Iris pigment epithelial cell (primary cell): ENCODE results near the gene ALOX15.
"Not testable (repeated sequence)": the region's sequence is repeated elsewhere in the genome, so short reads cannot be mapped to it uniquely, and the experiment has no call there.

ENCODE experiments used
- DNase-seq: peaks from one replicate; pipeline ENCODE4 v3.0.0-alpha.2; 2011; ENCODE audit warnings: low read depth

ALOX15 gene

DNA sequence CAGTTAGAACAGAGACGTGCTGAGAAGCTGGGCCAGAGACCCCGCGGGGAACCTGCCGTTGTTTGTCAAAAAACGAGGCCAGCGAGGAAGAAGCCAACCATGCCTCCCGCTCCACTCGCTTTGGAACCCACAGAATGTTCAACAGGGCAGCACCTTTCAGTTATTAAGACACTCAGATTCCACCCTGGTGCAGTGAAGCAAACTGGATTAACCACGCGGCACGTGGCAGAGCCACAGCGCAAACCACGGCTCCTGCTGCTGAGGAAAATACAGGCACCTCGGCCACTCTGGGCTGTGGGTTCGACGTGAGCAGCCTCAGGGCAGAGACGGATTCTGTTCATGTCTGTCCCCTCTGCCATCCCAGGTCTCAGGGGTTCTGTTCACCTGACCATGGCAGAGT is 24.4 kb downstream of the ALOX15 start:
- no peak for DNase-seq

DNA sequence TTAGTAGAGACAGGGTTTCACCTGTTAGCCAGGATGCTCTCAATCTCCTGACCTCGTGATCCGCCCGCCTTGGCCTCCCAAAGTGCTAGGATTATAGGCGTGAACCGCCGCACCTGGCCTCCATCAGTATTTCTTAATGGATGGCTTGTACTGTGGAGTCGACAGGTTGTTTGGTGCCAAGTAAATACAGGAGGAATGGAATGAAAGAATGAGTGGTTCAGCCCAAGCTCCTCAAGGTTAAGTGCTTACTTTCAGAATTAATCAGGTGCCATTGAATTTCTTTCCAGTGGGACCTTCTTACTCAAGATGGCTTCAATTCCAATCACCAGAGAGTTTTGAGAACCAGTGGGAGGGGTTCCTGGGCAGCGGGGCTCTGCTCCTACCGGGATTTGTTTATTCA is 25.0 kb downstream of the ALOX15 start:
- DNase-seq: no peak

DNA sequence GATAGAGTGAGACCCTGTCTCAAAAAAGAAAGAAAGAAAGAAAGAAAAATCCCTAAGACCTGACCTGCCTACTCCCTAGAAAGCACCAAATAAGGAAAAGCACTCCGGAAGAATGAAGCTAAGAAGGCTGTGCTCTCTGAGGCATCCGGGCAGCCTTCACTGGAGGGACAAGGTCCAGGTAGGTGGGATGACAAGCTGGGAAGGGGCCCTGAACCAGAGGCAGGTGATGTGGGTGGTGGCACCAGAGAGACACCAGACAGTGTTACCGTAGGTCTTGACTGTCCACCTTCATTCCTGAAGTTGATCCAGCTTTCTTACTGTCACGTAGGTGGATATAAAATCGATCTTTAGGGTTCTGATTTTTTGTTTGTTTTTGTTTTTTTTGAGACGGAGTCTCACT is 30.8 kb downstream of the ALOX15 start:
- no peak for DNase-seq

DNA sequence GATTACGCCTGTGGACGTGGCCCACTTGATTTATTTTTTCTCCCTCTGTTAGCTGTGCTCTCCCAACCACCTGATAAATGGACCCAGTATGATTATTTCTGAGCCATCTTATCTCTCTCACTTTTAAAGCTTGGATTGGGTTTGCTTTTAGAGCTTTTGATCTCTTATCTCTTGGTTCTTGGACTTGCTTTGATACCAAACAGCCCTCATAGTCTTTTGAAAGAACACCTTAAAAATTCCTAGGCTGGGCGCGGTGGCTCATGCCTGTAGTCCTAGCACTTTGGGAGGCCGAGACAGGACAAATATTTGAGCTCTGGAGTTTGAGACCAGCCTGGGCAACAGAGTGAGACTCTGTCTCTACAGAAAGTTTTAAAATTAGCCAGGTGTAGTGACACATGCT is 31.3 kb downstream of the ALOX15 start:
- DNase-seq: no peak

DNA sequence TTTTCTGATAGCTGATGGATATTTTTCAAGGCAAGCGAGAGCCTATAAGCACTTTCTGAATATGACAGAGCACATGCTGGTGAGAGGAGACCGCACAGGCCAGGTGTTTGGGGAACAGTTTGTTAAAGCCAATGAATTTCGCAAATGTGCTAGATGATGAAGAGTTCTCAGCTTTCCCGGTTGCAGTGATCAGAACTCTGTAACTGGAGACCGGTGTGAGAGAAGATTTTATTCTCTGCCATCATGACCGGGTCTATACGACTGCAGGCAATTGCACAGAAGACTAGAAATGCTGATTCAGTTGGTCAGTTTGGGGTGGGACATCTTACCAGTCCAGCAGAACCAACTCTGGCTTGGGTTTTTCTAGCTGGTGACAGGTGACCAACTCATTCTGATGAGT is 31.7 kb downstream of the ALOX15 start:
- DNase-seq: no peak

GRCh38 chr17:4607773-4608187 is 33.7 kb downstream of the ALOX15 start:
- DNase-seq: peak; percentile 70

GRCh38 chr17:4607261-4607741 is 34.2 kb downstream of the ALOX15 start:
- DNase-seq: no peak

DNA sequence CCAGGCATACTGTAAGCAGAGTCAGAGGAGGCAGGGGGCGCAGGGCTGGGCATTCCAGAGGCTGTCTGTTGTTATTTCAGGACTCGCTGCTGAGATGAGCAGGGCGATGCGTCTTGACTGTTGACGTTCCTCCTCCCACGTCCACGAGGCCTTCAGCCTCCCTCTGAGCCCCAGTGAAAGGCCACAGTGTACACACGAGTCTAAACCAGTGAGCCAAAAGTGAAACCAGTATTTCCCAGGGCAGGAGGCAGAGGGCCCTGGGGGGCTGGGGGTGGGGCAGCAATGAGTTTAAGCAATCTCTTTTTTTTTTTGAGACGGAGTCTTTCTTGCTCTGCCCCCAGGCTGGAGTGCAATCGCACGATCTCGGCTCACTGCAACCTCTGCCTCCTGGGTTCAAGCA is 35.7 kb downstream of the ALOX15 start:
- DNase-seq: peak; percentile 62

- not testable (repeated sequence) for DNase-seq
Observed at GRCh38 chr17:4604736-4605135, 36.7 kb downstream of the ALOX15 start.

DNA sequence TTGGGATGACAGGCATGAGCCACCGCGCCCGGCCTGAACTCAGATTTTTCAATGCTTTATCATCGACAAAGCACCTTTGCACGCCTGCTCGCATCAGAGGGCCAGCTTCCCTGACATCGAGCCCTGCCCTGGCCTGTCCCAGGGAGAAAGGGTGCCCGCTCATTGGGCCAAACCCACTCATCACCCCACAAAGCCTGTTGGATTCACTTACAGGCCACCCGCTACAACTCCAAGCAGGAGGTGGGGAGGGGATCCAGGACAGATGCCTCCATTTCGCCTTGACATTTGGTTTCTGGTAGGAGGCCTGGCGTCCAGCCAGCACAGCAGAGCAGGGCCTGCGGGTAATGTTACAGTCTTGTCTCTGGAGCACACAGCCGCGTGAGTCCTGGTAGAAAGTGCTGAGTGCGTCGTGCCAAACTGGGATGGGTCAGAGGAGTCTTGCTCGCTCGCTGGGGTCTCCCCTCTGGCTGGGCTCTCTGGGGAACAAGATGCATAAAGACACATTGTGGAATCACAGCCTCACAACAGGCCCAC is 37.3 kb downstream of the ALOX15 start:
- DNase-seq: peak; percentile 63

DNA sequence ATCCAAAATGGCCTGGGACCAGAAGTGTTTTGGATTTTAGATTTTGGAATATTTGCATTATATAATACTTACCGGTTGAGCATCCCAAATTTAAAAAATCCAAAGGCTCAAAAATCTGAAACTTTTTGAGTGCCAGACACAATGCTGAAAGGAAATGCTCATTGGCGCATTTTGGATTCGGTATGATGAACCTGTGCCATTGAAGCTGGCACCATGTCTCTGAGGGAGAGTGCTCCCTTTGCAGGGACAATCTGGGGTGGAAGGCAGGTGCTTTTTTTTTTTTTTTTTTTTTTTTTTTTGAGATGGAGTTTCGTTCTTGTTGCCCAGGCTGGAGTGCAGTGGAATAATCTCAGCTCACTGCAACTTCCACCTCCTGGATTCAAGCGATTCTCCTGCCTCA is 39.4 kb downstream of the ALOX15 start:
- DNase-seq: no peak

DNA sequence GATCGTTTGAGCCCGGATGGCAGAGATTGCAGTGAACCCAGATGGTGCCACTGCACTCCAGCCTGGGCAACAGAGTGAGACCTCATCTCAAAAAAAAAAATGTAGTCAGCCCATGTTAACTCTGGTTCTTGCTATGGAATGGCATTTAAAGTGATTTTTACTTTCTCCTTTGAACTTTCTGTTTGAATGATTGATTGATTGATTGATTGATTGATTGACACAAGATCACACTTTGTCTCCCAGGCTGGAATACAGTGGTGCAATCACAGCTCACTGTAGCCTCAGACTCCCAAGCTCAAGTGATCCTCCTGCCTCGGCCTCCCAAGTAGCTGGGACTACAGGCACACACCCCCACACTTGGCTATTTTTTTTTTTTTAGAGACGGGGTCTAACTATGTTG is 40.2 kb downstream of the ALOX15 start:
- DNase-seq: no peak

DNA sequence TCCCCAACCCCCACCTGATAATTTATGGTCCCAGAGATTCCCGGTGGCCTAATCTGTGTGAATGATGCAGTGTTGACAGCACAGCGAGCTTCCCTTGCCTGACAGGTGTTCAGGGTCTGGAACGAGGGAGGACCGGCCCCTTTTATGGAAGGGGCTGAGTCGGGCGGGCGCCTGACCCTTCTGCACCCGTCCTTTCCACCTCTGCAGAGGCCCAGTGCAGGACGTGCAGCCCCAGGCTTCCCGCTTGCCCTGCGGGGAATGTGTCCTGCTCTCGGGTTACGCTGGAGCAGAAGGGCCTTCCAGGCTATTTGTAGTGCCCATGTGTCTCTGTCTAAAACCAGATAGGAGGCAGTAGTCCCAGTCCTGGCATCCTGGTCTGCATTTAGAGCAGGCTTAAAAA is 40.9 kb downstream of the ALOX15 start:
- no peak for DNase-seq

GRCh38 chr17:4599505-4600281 is 41.8 kb downstream of the ALOX15 start:
- peak; percentile 6 for DNase-seq

DNA sequence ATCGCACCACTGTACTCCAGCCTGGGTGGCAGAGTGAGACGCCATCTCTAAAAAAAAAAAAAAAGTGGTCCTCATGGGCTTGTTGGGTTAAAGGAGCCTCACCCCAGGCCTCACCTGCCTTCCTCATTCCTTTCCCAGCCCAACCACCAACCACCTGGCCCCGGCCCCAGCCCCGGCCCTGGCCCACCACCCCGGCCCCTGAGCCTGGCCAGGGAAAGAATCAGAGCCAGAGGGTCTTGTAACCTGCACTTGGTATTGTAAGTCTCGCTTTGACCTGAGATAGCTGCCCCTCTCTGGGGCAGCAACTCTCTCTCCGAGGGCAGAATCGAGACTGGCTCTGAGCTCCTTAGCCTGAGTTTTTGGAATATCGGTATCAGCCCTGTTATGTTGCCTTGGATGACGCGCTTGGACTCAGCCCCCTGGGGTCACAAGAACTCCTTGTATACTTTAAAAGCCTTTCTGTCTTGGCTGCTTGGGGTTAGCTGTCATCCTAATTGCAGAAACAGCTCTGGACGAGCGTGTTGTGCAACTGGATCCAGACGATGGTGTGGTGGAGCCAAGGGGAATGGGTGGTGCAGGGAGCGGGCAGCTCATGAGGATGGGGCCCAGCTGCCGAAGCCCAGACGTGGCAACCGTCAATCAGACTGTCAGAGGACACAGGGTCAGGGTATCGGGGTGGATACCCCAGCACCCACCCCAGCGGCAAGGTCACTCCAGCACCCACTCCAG is 42.5 kb downstream of the ALOX15 start:
- DNase-seq: no peak

DNA sequence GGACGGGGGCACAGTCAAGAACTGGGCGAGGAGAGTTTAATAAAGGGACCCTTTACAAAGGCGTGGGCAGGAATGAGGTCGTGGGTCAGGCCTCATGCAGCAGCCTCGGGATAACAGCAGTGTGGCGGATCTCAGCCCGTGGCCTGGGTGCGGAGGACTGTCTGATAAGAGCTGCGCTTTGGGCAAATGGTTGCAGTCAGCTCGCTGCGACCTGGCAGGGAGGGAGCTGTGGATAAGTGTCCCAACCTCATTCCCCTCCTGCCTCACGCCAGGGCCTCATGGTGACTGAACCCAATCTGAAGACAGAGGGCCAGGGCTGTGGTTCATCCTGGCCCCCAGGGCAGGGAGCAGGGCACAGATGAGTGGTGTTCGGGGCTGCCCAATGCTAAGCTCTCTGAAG is 43.5 kb downstream of the ALOX15 start:
- no peak for DNase-seq

DNA sequence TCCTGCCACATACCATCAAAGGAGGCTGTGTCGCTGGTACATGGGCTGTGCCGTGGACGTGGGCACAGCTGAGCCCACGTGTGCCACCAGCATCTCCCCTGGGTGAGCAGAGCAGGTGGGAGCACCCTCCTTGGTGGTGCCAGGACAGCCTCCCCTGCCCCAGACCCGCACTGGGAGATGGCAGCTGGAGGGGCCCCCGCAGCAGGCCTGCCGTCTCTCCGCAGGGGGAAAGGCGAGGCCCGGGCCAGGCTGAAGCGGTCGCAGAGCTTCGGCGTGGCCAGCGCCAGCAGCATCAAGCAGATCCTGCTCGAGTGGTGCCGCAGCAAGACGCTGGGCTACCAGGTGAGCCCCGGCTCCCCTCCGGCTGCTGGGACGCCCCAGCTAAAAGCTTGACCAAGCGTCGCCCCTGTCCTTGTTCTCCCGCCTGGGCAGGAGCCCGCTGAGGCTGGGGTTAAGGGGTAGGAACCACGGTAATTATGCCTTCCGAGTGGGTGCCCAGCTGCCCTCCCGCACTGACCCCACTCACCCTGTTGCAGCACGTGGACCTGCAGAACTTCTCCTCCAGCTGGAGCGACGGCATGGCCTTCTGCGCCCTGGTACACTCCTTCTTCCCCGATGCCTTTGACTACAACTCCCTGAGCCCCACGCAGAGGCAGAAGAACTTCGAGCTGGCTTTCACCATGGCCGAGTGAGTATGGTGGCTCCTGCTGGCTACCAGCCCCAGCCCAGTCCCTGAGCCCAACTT is 44.7 kb downstream of the ALOX15 start:
- DNase-seq: no peak

DNA sequence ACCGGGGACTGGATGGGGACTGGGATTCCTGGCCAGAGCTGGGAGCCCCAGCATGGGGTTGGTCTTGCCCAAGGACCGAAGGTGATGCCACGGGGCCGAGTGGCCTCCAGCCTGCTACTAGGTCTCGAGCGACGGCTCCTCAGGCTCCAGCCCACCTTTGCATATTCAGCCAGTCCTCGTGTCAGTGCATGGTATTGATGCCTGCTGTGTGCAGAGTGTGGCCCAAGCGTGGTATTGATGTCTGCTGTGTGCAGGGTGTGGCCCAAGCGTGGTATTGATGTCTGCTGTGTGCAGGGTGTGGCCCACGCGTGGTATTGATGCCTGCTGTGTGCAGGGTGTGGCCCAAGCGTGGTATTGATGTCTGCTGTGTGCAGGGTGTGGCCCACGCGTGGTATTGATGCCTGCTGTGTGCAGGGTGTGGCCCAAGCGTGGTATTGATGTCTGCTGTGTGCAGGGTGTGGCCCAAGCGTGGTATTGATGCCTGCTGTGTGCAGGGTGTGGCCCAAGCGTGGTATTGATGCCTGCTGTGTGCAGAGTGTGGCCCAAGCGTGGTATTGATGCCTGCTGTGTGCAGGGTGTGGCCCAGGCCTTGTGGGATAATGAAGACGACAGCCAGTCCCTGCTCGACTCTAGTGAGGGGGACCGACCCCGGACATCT is 45.7 kb downstream of the ALOX15 start:
- DNase-seq: not testable (repeated sequence)

DNA sequence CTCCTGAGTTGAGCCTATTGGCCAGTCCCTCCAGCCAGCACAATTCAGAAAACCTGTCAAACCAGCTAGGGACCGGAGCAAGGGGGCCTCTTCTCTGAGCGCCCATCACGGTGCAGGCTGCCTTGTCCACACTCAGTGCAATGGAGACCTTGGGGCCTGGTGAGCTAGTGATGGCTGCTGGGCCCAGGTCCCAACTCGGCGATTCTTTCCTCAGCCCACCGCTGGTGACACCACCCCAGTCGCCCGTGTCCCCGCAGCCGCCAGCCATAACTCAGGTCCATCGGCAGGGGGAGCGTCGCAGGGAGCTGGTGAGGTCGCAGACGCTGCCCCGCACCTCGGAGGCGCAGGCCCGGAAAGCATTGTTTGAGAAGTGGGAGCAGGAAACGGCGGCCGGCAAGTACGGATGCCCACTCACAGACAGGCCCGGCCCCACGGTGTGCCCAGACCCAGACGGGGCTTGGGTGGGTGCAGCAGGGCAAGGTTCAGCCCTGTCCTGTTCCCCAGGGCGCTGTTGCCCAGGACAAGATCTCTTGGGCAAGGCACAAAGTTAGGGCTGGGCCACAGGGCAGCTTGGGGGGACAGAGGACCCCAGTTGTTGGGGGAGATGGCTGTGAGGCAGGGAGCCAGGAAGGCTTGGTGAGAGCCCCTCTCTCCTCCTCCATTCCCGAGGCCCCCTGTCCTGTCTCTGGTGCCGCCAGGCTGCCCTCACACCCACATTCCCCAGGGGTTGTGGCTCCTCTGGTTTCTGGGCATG is 46.4 kb downstream of the ALOX15 start:
- no peak for DNase-seq

DNA sequence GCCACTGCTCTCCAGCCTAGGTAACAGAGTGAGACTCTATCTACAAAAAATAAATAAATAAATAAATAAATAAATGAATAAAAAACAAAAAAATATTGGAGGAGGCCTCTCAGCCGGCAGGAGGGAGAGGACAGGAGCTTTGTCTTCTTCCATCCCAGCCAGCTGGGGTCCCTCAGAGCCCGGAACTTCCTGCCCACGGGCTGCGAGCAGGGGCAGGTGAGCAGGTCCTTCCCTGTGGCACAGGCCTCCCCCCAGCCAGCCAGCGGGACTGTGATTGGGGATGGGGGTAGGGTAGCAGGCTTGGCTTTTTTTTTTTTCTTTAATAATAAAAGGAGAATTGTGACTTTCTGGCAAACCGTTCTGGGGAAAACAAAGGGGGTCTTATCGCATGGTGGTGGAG is 47.1 kb downstream of the ALOX15 start:
- no peak for DNase-seq

DNA sequence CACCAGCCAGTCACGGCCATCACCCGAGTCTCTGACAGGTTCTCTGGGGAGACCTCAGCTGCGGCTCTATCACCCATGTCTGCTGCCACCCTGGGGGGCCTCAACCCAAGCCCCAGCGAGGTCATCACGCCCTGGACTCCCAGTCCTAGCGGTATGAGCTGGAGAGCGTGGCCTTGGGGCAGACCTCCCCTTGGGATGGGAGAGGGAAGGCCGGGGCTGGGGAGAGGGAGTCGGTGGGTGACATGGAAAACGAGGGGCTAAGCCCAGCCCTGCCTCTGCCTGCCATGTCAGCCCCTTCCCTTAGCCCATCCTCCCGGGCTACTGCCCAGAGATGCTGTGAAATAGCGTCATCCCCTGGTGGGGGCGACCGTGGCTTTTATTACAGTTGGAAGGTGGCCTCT is 48.5 kb downstream of the ALOX15 start:
- no peak for DNase-seq
